ENCODE results near the gene CLEC7A. TPM values are rescaled to one million over a fixed set of nuclear protein-coding genes. Genes with fewer than 3 reads are reported as not detected.

CLEC7A gene
- total RNA-seq, 1 experiment from 2014 or later = not detected

GRCh38 chr12:10131111-10131690 is 1.2 kb upstream of the CLEC7A start:
- no peaks in the 10 kb centered on the region for H4K20me1 ChIP-seq (ENCODE audit: insufficient read depth)
- TF ChIP-seq CEBPB (IDR thresholded peaks at IDR 0.05; ENCODE audit: low read depth) = no peak
- TF ChIP-seq TCF7L2 (IDR thresholded peaks at IDR 0.05; ENCODE audit: borderline replicate concordance, extremely low read depth, insufficient read depth, insufficient read length) = no peak
- no peak for TF ChIP-seq FOSL1 (IDR thresholded peaks at IDR 0.05; ENCODE audit: low read depth)
- TF ChIP-seq EGR1 (IDR thresholded peaks at IDR 0.05; ENCODE audit: low read depth) = no peak
- no peak for TF ChIP-seq EZH2 (IDR thresholded peaks at IDR 0.05)
- no peak for TF ChIP-seq ZFX (IDR thresholded peaks at IDR 0.05)
- no peak for TF ChIP-seq JUND (IDR thresholded peaks at IDR 0.05)
- TF ChIP-seq POLR2AphosphoS5 (IDR thresholded peaks at IDR 0.05; ENCODE audit: low read depth, low read length) = no peak
- TF ChIP-seq ATF3 (IDR thresholded peaks at IDR 0.05) = no peak
- TF ChIP-seq SRF (IDR thresholded peaks at IDR 0.05; ENCODE audit: low read depth) = no peak
- no peak for TF ChIP-seq EZH2phosphoT487 (IDR thresholded peaks at IDR 0.05; ENCODE audit: borderline replicate concordance)
- no peak for TF ChIP-seq CBX3 (IDR thresholded peaks at IDR 0.05; ENCODE audit: low read depth)
- TF ChIP-seq SIN3A (IDR thresholded peaks at IDR 0.05; ENCODE audit: low read depth) = no peak
- no peak for TF ChIP-seq ELF1 (IDR thresholded peaks at IDR 0.05; ENCODE audit: borderline replicate concordance, low read depth)
- TF ChIP-seq CTCF (IDR thresholded peaks at IDR 0.05 in 2 of 3, conservative IDR thresholded peaks at IDR 0.05 in 1 of 3; ENCODE audit: borderline replicate concordance in 1 of 3, insufficient read depth in 1 of 3, low read depth in 2 of 3, low read length in 2 of 3) = no peak
- no peak for TF ChIP-seq REST (IDR thresholded peaks at IDR 0.05; ENCODE audit: low read depth)
- no peak for TF ChIP-seq MAX (IDR thresholded peaks at IDR 0.05)
- TF ChIP-seq ZBTB33 (IDR thresholded peaks at IDR 0.05; ENCODE audit: extremely low read depth, insufficient replicate concordance, low read length) = no peak
- no peak for TF ChIP-seq RAD21 (IDR thresholded peaks at IDR 0.05; ENCODE audit: low read depth)
- TF ChIP-seq POLR2A (IDR thresholded peaks at IDR 0.05; ENCODE audit: borderline replicate concordance, extremely low read depth, insufficient read depth, insufficient read length) = no peak
- no peak for DNase-seq (ENCODE audit: low read depth, low spot score)
- CTCF ChIA-PET = interaction anchor here (1.2 kb wide), 1 partner anchor 9 kb away, joined by 3 read pairs; no protein-coding TSS in a partner anchor
- H3K27me3 ChIP-seq (ENCODE audit: insufficient read depth, low read length) = peaks cover 11% of the 10 kb centered on the region
- peaks cover 0 to 3% of the 10 kb centered on the region in 2 experiments; a peak in 1 of 4 replicates for H3K4me1 ChIP-seq (ENCODE audit: control insufficient read depth in 1 of 2, insufficient read depth in 2 of 2, low read length in 2 of 2)
- RAD21 ChIA-PET (ENCODE audit: low non-redundant PET in 1 of 2, low total read pairs in 2 of 2, uncharacterized antibody in 2 of 2, unreplicated experiment in 2 of 2) = no interaction called here
- no peak overlapping the region for H3K27ac ChIP-seq (ENCODE audit: low read depth, low read length)
- no peak overlapping the region for H3K4me3 ChIP-seq (replicated peaks in 1 of 2; ENCODE audit: low read depth in 1 of 2, low read length in 2 of 2)
- no peak overlapping the region for H3K4me2 ChIP-seq (ENCODE audit: low read length)
- intact Hi-C loops (cut with micrococcal nuclease) = no loop called here
- H3K9me2 ChIP-seq (ENCODE audit: insufficient read depth) = no peaks in the 10 kb centered on the region
- POLR2A ChIA-PET = no interaction called here
- no peaks in the 10 kb centered on the region for H3K79me2 ChIP-seq (ENCODE audit: insufficient read depth, low read length)
- no peaks in the 10 kb centered on the region for H3K36me3 ChIP-seq (ENCODE audit: control insufficient read depth in 1 of 2, insufficient read depth in 2 of 2, low read length in 2 of 2)
- no peak for ATAC-seq
- no peak overlapping the region for H2AFZ ChIP-seq (ENCODE audit: low read depth, low read length, poor library complexity, severe bottlenecking)
- no TSS peak for BruUV-seq (replicated peaks)
- no peak overlapping the region for H3K9ac ChIP-seq (ENCODE audit: low read length)
- no peaks in the 10 kb centered on the region for H3K9me3 ChIP-seq (ENCODE audit: control insufficient read depth in 1 of 2, insufficient read depth in 1 of 2, low read depth in 1 of 2, low read length in 2 of 2)
